Uterus (tissue), 4 donors: ENCODE results near the gene ADGRE3. TPM values are rescaled to one million over a fixed set of nuclear protein-coding genes. Genes with fewer than 3 reads are reported as not detected.
"Not testable (repeated sequence)": the region's sequence is repeated elsewhere in the genome, so short reads cannot be mapped to it uniquely, and the experiment has no call there.

Experiments used
- DNase-seq, 2 donors: peaks; one replicate each; pipeline ENCODE4 v3.0.0-alpha.2; 2019 to 2020
- H3K27ac ChIP-seq, 2 donors: fragments of 200-600 bp; sonication (generic); 1 replicate in 1 of 2; 2 replicates in 1 of 2; pipeline ENCODE4 v1.5.1; 2016 to 2018
- H3K27me3 ChIP-seq, 2 donors: fragments of 200-600 bp; sonication (generic); one replicate each; pipeline ENCODE4 v1.5.1; 2018 to 2019; ENCODE audit warnings: control low read depth in 1 of 2
- H3K36me3 ChIP-seq, 2 donors: fragments of 200-600 bp; sonication (generic); one replicate each; pipeline ENCODE4 v1.5.1; 2019; ENCODE audit warnings: control low read depth in 1 of 2
- H3K4me1 ChIP-seq, 2 donors: fragments of 200-600 bp; sonication (generic); one replicate each; pipeline ENCODE4 v1.5.1; 2018 to 2019; ENCODE audit warnings: control low read depth in 1 of 2
- H3K4me3 ChIP-seq, 2 donors: fragments of 200-600 bp; sonication (generic); 1 replicate in 1 of 2; 2 replicates in 1 of 2; pipeline ENCODE4 v1.5.1; 2018 to 2019; ENCODE audit warnings: mild to moderate bottlenecking in 1 of 2
- H3K9me3 ChIP-seq, 2 donors: fragments of 200-600 bp; sonication (generic); one replicate each; pipeline ENCODE4 v1.5.1; 2019; ENCODE audit warnings: control low read depth in 1 of 2
- POLR2A ChIP-seq, 2 donors: fragments of 450-650 bp; IDR thresholded peaks; one replicate each; pipeline ENCODE4 v1.6.1; 2016; ENCODE audit warnings: antibody characterized with exemption in 2 of 2, mild to moderate bottlenecking in 1 of 2, moderate library complexity in 1 of 2
- intact Hi-C: fragments of 100-400 bp; cut with DNase I; formaldehyde crosslinking; loops from one replicate; pipeline ENCODE4 v1.15.1; 2023; ENCODE audit warnings: low total_unique reads
- total RNA-seq, 4 donors: library from RNA; depleted of rRNA in 3 of 4; stranded (reverse); fragments of >200 nt in 3 of 4; gene quantifications; one replicate each; pipeline versions ENCODE4 v1.1.0 to v1.2.4, GENCODE V29; 2014 to 2023
- TF ChIP-seq, protein P1 (sequence below), 4 experiments: fragments of 200-600 bp in 2 of 4; fragments of 450-650 bp in 2 of 4; sonication (generic) in 2 of 4; IDR thresholded peaks; one replicate each; pipeline ENCODE4 v1.5.1; 2016 to 2019; ENCODE audit warnings: antibody characterized with exemption in 4 of 4, mild to moderate bottlenecking in 2 of 4, moderate library complexity in 1 of 4
- donor health status: DM: yes; HTN: yes; CAD: no.

Gene ADGRE3
- total RNA-seq, 4 donors from 2014 or later = 0.14 TPM; not detected in 3

- Histone ChIP-seq H3K4me1 (no peaks in the 10 kb centered on the region), H3K9me3 (no peaks in the 10 kb centered on the region), H3K27me3 (no peaks in the 10 kb centered on the region), H3K36me3 (no peaks in the 10 kb centered on the region), H3K27ac (no peak overlapping the region), H3K4me3 (no peak overlapping the region)
- no peak for DNase-seq
- TF ChIP-seq POLR2A (IDR thresholded peaks at IDR 0.05) = no peak
- TF ChIP-seq, protein P1, sequence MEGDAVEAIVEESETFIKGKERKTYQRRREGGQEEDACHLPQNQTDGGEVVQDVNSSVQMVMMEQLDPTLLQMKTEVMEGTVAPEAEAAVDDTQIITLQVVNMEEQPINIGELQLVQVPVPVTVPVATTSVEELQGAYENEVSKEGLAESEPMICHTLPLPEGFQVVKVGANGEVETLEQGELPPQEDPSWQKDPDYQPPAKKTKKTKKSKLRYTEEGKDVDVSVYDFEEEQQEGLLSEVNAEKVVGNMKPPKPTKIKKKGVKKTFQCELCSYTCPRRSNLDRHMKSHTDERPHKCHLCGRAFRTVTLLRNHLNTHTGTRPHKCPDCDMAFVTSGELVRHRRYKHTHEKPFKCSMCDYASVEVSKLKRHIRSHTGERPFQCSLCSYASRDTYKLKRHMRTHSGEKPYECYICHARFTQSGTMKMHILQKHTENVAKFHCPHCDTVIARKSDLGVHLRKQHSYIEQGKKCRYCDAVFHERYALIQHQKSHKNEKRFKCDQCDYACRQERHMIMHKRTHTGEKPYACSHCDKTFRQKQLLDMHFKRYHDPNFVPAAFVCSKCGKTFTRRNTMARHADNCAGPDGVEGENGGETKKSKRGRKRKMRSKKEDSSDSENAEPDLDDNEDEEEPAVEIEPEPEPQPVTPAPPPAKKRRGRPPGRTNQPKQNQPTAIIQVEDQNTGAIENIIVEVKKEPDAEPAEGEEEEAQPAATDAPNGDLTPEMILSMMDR (IDR thresholded peaks at IDR 0.05) = no peak
- intact Hi-C loops = no loop called here
Observed at GRCh38 chr19:14603990-14604387, 70.7 kb downstream of the ADGRE3 start.

DNA sequence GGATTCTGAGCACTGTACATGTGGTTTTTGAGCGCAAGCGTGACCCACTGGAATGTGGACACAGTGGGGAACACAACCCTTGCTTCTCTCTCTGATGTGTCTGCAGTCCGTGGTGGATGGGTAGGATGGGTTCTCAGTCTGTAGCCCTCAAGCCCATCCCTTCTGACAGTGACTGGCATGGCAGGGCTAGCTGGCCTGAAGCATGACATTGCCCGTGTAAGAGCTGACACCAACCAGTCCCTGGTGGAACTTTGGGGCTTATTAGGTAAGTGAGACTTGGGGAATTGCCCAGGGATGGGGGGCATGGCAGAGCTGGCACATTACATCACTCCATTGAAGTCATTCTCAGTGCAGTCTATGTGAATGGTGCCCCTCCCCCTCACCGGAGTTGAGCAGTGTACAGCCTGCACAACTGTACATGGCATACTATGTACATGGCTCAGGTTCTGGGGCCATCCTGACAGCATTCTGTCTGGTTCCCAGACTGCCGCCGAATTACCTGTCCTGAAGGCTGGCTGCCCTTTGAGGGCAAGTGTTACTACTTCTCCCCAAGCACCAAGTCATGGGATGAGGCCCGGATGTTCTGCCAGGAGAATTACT lies 75.0 kb downstream of the ADGRE3 start:
- no peaks in the 10 kb centered on the region for H3K4me1 ChIP-seq
- H3K27ac ChIP-seq = no peak overlapping the region
- H3K36me3 ChIP-seq = no peaks in the 10 kb centered on the region
- no peak overlapping the region for H3K4me3 ChIP-seq
- H3K9me3 ChIP-seq = no peaks in the 10 kb centered on the region
- H3K27me3 ChIP-seq = no peaks in the 10 kb centered on the region
- TF ChIP-seq, protein P1 (IDR thresholded peaks at IDR 0.05) = no peak
- no peak for TF ChIP-seq POLR2A (IDR thresholded peaks at IDR 0.05)
- no peak for DNase-seq
- intact Hi-C loops = no loop called here

GRCh38 chr19:14595558-14595957 lies 79.1 kb downstream of the ADGRE3 start:
- no peak for DNase-seq

DNA sequence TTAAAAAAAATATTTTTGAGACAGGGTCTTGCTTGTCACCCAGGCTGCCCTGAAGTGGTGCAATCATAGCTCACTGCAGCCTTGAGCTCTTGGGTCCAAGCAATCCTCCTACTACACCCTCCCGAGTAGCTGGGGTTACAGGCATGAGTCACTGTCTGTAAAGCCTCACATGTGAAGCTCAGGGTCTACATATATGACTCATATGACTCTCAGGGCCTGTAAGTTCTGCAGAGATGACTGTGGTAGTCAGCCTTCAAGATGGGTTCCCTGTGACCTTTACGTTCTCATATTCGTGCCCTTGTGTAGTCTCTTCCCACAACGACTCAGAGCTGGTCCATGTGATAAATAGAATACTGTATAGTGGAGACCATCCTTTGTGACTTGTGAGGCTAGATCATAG lies 85.2 kb downstream of the ADGRE3 start:
- H3K9me3 ChIP-seq, H3K27ac ChIP-seq, H3K4me3 ChIP-seq, H3K27me3 ChIP-seq, DNase-seq, intact Hi-C loops, H3K36me3 ChIP-seq, H3K4me1 ChIP-seq: not testable (repeated sequence)

More at GRCh38 chr19:14595558-14595957, 79.1 kb downstream of the ADGRE3 start:
- TF ChIP-seq POLR2A (IDR thresholded peaks at IDR 0.05) = no peak
- TF ChIP-seq, protein P1 (IDR thresholded peaks at IDR 0.05) = no peak
- H3K27me3 ChIP-seq = no peaks in the 10 kb centered on the region
- H3K36me3 ChIP-seq = no peaks in the 10 kb centered on the region
- H3K27ac ChIP-seq = no peak overlapping the region
- intact Hi-C loops = no loop called here
- no peak overlapping the region for H3K4me3 ChIP-seq
- no peaks in the 10 kb centered on the region for H3K4me1 ChIP-seq
- no peaks in the 10 kb centered on the region for H3K9me3 ChIP-seq

DNA sequence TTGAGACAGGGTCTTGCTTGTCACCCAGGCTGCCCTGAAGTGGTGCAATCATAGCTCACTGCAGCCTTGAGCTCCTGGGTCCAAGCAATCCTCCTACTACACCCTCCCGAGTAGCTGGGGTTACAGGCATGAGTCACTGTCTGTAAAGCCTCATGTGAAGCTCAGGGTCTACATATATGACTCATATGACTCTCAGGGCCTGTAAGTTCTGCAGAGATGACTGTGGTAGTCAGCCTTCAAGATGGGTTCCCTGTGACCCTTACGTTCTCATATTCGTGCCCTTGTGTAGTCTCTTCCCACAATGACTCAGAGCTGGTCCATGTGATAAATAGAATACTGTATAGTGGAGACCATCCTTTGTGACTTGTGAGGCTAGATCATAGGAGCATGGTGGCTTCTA lies 89.5 kb downstream of the ADGRE3 start:
- H3K36me3 ChIP-seq, H3K27me3 ChIP-seq, DNase-seq, H3K4me1 ChIP-seq, intact Hi-C loops, H3K27ac ChIP-seq, H3K9me3 ChIP-seq, H3K4me3 ChIP-seq: not testable (repeated sequence)

DNA sequence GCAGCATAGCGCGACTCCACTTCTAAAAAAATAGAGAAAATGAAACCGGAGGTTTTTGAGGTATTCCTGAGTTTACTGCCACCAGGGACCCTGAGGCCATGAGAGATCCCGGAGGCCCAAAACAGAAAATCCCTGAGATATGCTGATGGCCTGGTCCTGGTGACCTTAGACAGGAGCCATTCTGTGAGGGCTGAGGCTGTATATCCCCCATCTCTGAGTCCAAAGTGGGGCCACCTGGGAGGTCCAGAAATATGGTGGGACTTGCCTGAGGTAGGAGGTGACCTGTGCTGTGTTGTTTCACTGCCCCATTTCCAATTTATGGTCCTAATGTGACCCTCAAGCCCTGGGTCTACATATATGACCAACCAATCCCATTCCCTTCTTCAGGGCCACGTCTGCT lies 90.3 kb downstream of the ADGRE3 start:
- H3K27ac ChIP-seq, H3K27me3 ChIP-seq, H3K4me1 ChIP-seq, H3K4me3 ChIP-seq, H3K9me3 ChIP-seq, H3K36me3 ChIP-seq, intact Hi-C loops, DNase-seq: not testable (repeated sequence)

GRCh38 chr19:14582894-14583340 lies 91.7 kb downstream of the ADGRE3 start, which contains the start of gene CLEC17A:
Gene CLEC17A (plus strand): TSS chr19:14583084. CDS start chr19:14583161, 77 bp downstream.
- no peaks in the 10 kb centered on the region for H3K36me3 ChIP-seq
- no peaks in the 10 kb centered on the region for H3K4me1 ChIP-seq
- DNase-seq = no peak
- no peak within 1 kb of the TSS for H3K27ac ChIP-seq
- intact Hi-C loops = no loop called here
- H3K9me3 ChIP-seq = no peaks in the 10 kb centered on the region
- TF ChIP-seq, protein P1 (IDR thresholded peaks at IDR 0.05) = no peak
- no peak for TF ChIP-seq POLR2A (IDR thresholded peaks at IDR 0.05)
- no peaks in the 10 kb centered on the region for H3K27me3 ChIP-seq
- no peak within 1 kb of the TSS for H3K4me3 ChIP-seq
